ENCODE data around the gene GPC5.

GPC5 gene

GRCh38 chr13:91592056-91593014, 193.9 kb downstream of the GPC5 start:
- Histone ChIP-seq H3F3A (ENCODE audit: insufficient read depth) (no peaks in the 10 kb centered on the region), H3K4me2 (ENCODE audit: low read depth, low read length, poor library complexity, severe bottlenecking) (no peak overlapping the region), H3K27ac (ENCODE audit: low read depth, low read length) (no peak overlapping the region), H3K36me3 (ENCODE audit: low read length) (no peaks in the 10 kb centered on the region), H3K9ac (ENCODE audit: low read length) (no peak overlapping the region), H3K27me3 (ENCODE audit: low read length) (no peaks in the 10 kb centered on the region), H4K20me1 (ENCODE audit: low read depth, low read length) (no peaks in the 10 kb centered on the region), H2AFZ (ENCODE audit: low read depth, low read length, severe bottlenecking) (no peak overlapping the region), H3K9me2 (replicated peaks; ENCODE audit: insufficient read depth, low read length) (no peaks in the 10 kb centered on the region), H3K79me2 (ENCODE audit: insufficient read depth, low read length) (no peaks in the 10 kb centered on the region), H3K9me3 (ENCODE audit: insufficient read depth, low read length) (no peaks in the 10 kb centered on the region), H3K4me3 (ENCODE audit: insufficient read depth, low read length, poor library complexity, severe bottlenecking) (no peak overlapping the region)
- TF ChIP-seq EZH2phosphoT487 (conservative IDR thresholded peaks at IDR 0.05; ENCODE audit: low read length) = no peak
- TF ChIP-seq CTCF (IDR thresholded peaks at IDR 0.05; ENCODE audit: insufficient read depth, low read length, poor library complexity, severe bottlenecking) = no peak

GRCh38 chr13:91593456-91593855, 195.0 kb downstream of the GPC5 start:
- Histone ChIP-seq H3K9me3 (ENCODE audit: insufficient read depth, low read length) (no peaks in the 10 kb centered on the region), H3F3A (ENCODE audit: insufficient read depth) (no peaks in the 10 kb centered on the region), H3K27ac (ENCODE audit: low read depth, low read length) (no peak overlapping the region), H4K20me1 (ENCODE audit: low read depth, low read length) (no peaks in the 10 kb centered on the region), H2AFZ (ENCODE audit: low read depth, low read length, severe bottlenecking) (no peak overlapping the region), H3K9ac (ENCODE audit: low read length) (no peak overlapping the region), H3K36me3 (ENCODE audit: low read length) (no peaks in the 10 kb centered on the region), H3K4me3 (ENCODE audit: insufficient read depth, low read length, poor library complexity, severe bottlenecking) (no peak overlapping the region), H3K4me2 (ENCODE audit: low read depth, low read length, poor library complexity, severe bottlenecking) (no peak overlapping the region), H3K79me2 (ENCODE audit: insufficient read depth, low read length) (no peaks in the 10 kb centered on the region), H3K9me2 (replicated peaks; ENCODE audit: insufficient read depth, low read length) (no peaks in the 10 kb centered on the region), H3K27me3 (ENCODE audit: low read length) (no peaks in the 10 kb centered on the region)
- TF ChIP-seq CTCF (IDR thresholded peaks at IDR 0.05; ENCODE audit: insufficient read depth, low read length, poor library complexity, severe bottlenecking) (no peak), EZH2phosphoT487 (conservative IDR thresholded peaks at IDR 0.05; ENCODE audit: low read length) (no peak)

GRCh38 chr13:91594061-91594460, 195.6 kb downstream of the GPC5 start:
- Histone ChIP-seq H3K9me3 (ENCODE audit: insufficient read depth, low read length) (no peaks in the 10 kb centered on the region), H2AFZ (ENCODE audit: low read depth, low read length, severe bottlenecking) (no peak overlapping the region), H3K9me2 (replicated peaks; ENCODE audit: insufficient read depth, low read length) (no peaks in the 10 kb centered on the region), H3K4me2 (ENCODE audit: low read depth, low read length, poor library complexity, severe bottlenecking) (no peak overlapping the region), H3K27me3 (ENCODE audit: low read length) (no peaks in the 10 kb centered on the region), H3K9ac (ENCODE audit: low read length) (no peak overlapping the region), H3K27ac (ENCODE audit: low read depth, low read length) (no peak overlapping the region), H3F3A (ENCODE audit: insufficient read depth) (no peaks in the 10 kb centered on the region), H3K79me2 (ENCODE audit: insufficient read depth, low read length) (no peaks in the 10 kb centered on the region), H3K36me3 (ENCODE audit: low read length) (no peaks in the 10 kb centered on the region), H3K4me3 (ENCODE audit: insufficient read depth, low read length, poor library complexity, severe bottlenecking) (no peak overlapping the region), H4K20me1 (ENCODE audit: low read depth, low read length) (no peaks in the 10 kb centered on the region)
- no peak for TF ChIP-seq EZH2phosphoT487 (conservative IDR thresholded peaks at IDR 0.05; ENCODE audit: low read length)
- TF ChIP-seq CTCF (IDR thresholded peaks at IDR 0.05; ENCODE audit: insufficient read depth, low read length, poor library complexity, severe bottlenecking) = no peak

All from SU-DHL-6 (cell line).